Mammary epithelial cell (primary cell): ENCODE results near the gene PAM.

Source experiments
- EZH2 ChIP-seq: IDR thresholded peaks from 2 replicates; pipeline ENCODE4 v1.6.1; 2012; ENCODE audit warnings: low read length, inconsistent platforms, borderline replicate concordance
- TF ChIP-seq, protein P1 (sequence below), 2 donors: IDR thresholded peaks in 1 of 2; conservative IDR thresholded peaks in 1 of 2; 2 replicates each; pipeline ENCODE4 v1.5.1; 2011 to 2012; ENCODE audit warnings: inconsistent platforms in 2 of 2, low read length in 2 of 2, mild to moderate bottlenecking in 2 of 2, control low read depth in 1 of 2, low read depth in 1 of 2; ENCODE audit not compliant: insufficient read depth in 1 of 2; ENCODE audit errors: extremely low read depth in 1 of 2

DNA sequence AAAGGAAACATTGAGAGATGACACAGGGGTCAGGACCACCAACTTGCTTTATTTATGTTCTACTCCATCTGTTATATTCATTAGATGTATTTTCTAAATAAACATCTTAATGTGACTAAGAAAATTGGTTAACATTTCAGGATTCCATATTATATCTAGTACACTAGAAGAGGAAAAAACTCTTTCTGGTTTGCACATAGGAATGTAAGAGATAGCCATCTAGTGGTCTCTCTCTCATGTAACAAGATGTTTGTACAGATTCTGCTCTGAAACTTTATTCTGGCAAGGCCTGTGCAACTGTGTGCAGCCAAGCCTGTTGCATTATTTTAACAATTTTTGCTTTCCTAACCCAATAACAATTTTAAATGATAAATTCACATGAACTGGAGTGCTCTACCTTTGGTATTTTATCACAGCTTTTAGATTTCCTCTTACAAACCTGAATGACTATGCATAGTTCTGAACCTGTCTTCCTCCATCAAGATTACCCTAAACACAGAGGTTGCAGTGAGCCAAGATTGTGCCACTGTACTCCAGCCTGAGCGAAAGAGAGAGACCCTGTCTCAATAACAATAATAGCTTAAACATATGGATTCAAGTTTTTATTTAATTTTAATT, 216.7 kb downstream of the PAM start:
- no peak for TF ChIP-seq EZH2
- TF ChIP-seq, protein P1, sequence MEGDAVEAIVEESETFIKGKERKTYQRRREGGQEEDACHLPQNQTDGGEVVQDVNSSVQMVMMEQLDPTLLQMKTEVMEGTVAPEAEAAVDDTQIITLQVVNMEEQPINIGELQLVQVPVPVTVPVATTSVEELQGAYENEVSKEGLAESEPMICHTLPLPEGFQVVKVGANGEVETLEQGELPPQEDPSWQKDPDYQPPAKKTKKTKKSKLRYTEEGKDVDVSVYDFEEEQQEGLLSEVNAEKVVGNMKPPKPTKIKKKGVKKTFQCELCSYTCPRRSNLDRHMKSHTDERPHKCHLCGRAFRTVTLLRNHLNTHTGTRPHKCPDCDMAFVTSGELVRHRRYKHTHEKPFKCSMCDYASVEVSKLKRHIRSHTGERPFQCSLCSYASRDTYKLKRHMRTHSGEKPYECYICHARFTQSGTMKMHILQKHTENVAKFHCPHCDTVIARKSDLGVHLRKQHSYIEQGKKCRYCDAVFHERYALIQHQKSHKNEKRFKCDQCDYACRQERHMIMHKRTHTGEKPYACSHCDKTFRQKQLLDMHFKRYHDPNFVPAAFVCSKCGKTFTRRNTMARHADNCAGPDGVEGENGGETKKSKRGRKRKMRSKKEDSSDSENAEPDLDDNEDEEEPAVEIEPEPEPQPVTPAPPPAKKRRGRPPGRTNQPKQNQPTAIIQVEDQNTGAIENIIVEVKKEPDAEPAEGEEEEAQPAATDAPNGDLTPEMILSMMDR (conservative IDR thresholded peaks at IDR 0.05 in 1 of 2, IDR thresholded peaks at IDR 0.05 in 1 of 2; ENCODE audit: extremely low read depth in 1 of 2, insufficient read depth in 1 of 2, low read depth in 1 of 2, low read length in 2 of 2) = peak; percentile 31 to 53
